SU-DHL-6 (cell line): ENCODE results near the gene IGFL4.

Experiments
- H2AFZ ChIP-seq: fragments of 200-600 bp; sonication (generic); 2 replicates; pipeline ENCODE4 v1.6.1; 2014; ENCODE audit warnings: low read depth, mild to moderate bottlenecking, moderate library complexity, mixed read lengths, antibody characterized with exemption, low read length; ENCODE audit not compliant: severe bottlenecking
- H3F3A ChIP-seq: fragments of 200-600 bp; shearing (Covaris generic); 2 replicates; pipeline ENCODE4 v1.6.0; 2016; ENCODE audit warnings: antibody characterized with exemption, mild to moderate bottlenecking; ENCODE audit not compliant: insufficient read depth
- H3K27ac ChIP-seq: fragments of 200-600 bp; sonication (generic); 2 replicates; pipeline ENCODE4 v1.5.1; 2016; ENCODE audit warnings: low read depth, mild to moderate bottlenecking, low read length, moderate library complexity, mixed read lengths
- H3K27me3 ChIP-seq: fragments of 200-600 bp; sonication (generic), shearing (Covaris generic); 2 replicates; pipeline ENCODE4 v1.6.0; 2014; ENCODE audit warnings: mild to moderate bottlenecking, low read length
- H3K36me3 ChIP-seq: fragments of 200-600 bp; sonication (generic); 2 replicates; pipeline ENCODE4 v1.6.1; 2014; ENCODE audit warnings: mild to moderate bottlenecking, low read length, mixed read lengths
- H3K4me2 ChIP-seq: fragments of 300-600, 200-600 bp; shearing (Covaris generic), sonication (generic); 2 replicates; pipeline ENCODE4 v1.6.0; 2014; ENCODE audit warnings: low read length, low read depth, mild to moderate bottlenecking; ENCODE audit not compliant: poor library complexity, severe bottlenecking
- H3K4me3 ChIP-seq: fragments of 200-600 bp; sonication (generic); 2 replicates; pipeline ENCODE4 v1.5.1; 2014; ENCODE audit warnings: antibody characterized with exemption, low read length, mild to moderate bottlenecking, mixed read lengths; ENCODE audit not compliant: insufficient read depth, poor library complexity, severe bottlenecking
- H3K79me2 ChIP-seq: fragments of 200-600 bp; sonication (generic); 2 replicates; pipeline ENCODE4 v1.6.1; 2014; ENCODE audit warnings: mild to moderate bottlenecking, low read length, moderate library complexity; ENCODE audit not compliant: insufficient read depth
- H3K9ac ChIP-seq: fragments of 200-600 bp; sonication (generic); 2 replicates; pipeline ENCODE4 v1.7.0; 2014; ENCODE audit warnings: mild to moderate bottlenecking, low read length
- H3K9me2 ChIP-seq: fragments of 200-600 bp; sonication (generic); replicated peaks from 2 replicates; pipeline ENCODE4 v1.6.1; 2014; ENCODE audit warnings: low read length; ENCODE audit not compliant: insufficient read depth
- H3K9me3 ChIP-seq: fragments of 200-600 bp; sonication (generic); 2 replicates; pipeline ENCODE4 v1.6.1; 2014; ENCODE audit warnings: low read length, mixed read lengths; ENCODE audit not compliant: insufficient read depth
- H4K20me1 ChIP-seq: fragments of 200-600 bp; sonication (generic); 2 replicates; pipeline ENCODE4 v1.6.1; 2014; ENCODE audit warnings: low read depth, mild to moderate bottlenecking, antibody characterized with exemption, low read length, moderate library complexity, mixed read lengths
- CTCF ChIP-seq: fragments of 200-600 bp; sonication (generic); IDR thresholded peaks from one replicate; pipeline ENCODE4 v1.5.1; 2017; ENCODE audit warnings: antibody characterized with exemption, mild to moderate bottlenecking, low read length, moderate library complexity; ENCODE audit not compliant: insufficient read depth, poor library complexity, severe bottlenecking
- EZH2phosphoT487 ChIP-seq: fragments of 200-600 bp; sonication (generic), shearing (Covaris generic); conservative IDR thresholded peaks from 2 replicates; pipeline ENCODE4 v1.6.1; 2018; ENCODE audit warnings: mild to moderate bottlenecking, antibody characterized with exemption, low read length, moderate library complexity, mixed read lengths

The IGFL4 gene

DNA sequence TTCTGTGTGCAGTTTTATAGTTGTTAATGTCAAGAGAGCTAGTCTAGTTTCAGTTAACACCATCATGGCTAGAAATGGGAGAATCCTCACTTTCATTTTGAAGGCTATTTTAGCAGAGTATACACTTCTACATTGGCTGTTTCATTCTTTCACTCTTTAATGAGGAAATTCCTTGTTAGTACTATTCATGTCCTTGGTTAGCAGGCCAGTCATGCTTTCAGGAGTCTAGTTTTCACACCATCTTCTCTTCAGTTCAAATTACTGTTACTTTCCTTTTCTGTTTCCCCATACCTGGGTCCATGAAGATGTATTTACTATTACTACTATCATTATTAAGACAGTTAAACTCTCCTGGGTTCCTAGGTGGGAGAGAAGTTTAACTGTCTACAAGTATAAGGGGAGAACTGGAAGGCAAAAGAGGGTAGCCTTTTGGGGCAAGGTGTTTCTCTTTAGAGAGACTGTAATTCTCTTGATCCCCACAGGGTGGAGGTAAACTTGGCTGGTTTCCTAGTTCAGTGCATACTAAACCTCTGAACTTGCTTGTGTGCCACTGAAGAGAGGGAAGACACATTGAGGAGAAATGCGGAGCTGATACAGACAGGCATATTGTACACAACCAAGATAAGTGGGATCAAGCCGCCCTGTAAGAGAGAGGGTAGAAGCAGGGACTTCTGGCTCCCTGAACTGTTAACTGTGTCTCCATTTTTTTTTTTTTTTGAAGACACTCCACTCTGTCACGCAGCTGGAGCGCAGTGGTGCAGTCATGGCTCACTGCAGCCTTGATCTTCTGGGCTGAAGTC is 41.3 kb upstream of the IGFL4 start:
- H3K36me3 ChIP-seq: no peaks in the 10 kb centered on the region
- no peak overlapping the region for H3K9ac ChIP-seq
- no peak overlapping the region for H3K4me2 ChIP-seq
- H2AFZ ChIP-seq: no peak overlapping the region
- no peak overlapping the region for H3K4me3 ChIP-seq
- no peaks in the 10 kb centered on the region for H3F3A ChIP-seq
- H3K9me2 ChIP-seq: no peaks in the 10 kb centered on the region
- no peaks in the 10 kb centered on the region for H3K9me3 ChIP-seq
- H3K27ac ChIP-seq: no peak overlapping the region
- no peaks in the 10 kb centered on the region for H3K27me3 ChIP-seq
- no peaks in the 10 kb centered on the region for H4K20me1 ChIP-seq
- peak; percentile 48 for TF ChIP-seq CTCF
- TF ChIP-seq EZH2phosphoT487: no peak
- H3K79me2 ChIP-seq: no peaks in the 10 kb centered on the region

DNA sequence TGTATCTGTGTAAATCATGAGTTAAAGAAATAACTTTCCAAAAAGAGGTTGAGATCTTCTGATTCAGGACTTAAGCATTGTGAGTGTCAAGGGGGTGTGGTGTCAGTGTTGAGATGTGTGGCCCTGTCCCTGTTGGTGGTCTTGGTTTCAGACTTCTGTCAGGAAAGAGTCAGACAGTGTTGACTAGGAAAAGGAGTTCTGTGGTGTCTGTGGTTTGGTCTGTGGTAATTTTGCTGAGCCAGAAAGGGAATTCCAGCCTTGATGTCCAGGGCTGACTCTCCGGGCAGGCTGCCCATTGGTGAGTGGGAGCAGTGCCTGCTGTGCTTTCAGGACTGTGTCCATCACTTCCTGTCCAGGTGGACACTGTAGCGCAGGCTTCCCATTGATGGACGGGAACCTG is 39.8 kb upstream of the IGFL4 start:
- Histone ChIP-seq H4K20me1 (no peaks in the 10 kb centered on the region), H3K27ac (no peak overlapping the region), H3K4me2 (no peak overlapping the region), H3F3A (no peaks in the 10 kb centered on the region), H2AFZ (no peak overlapping the region), H3K9me2 (no peaks in the 10 kb centered on the region), H3K9ac (no peak overlapping the region), H3K36me3 (no peaks in the 10 kb centered on the region), H3K9me3 (no peaks in the 10 kb centered on the region), H3K4me3 (no peak overlapping the region), H3K79me2 (no peaks in the 10 kb centered on the region), H3K27me3 (no peaks in the 10 kb centered on the region)
- TF ChIP-seq CTCF: no peak
- TF ChIP-seq EZH2phosphoT487: no peak

GRCh38 chr19:46079576-46079975 is 38.8 kb upstream of the IGFL4 start:
- no peaks in the 10 kb centered on the region for H3K79me2 ChIP-seq
- H3K9me3 ChIP-seq: no peaks in the 10 kb centered on the region

More at GRCh38 chr19:46079576-46079975, 38.8 kb upstream of the IGFL4 start:
- no peak overlapping the region for H3K9ac ChIP-seq
- no peak for TF ChIP-seq EZH2phosphoT487
- no peak for TF ChIP-seq CTCF
- no peaks in the 10 kb centered on the region for H4K20me1 ChIP-seq
- H3K4me3 ChIP-seq: no peak overlapping the region
- H3F3A ChIP-seq: no peaks in the 10 kb centered on the region
- no peaks in the 10 kb centered on the region for H3K9me2 ChIP-seq
- no peaks in the 10 kb centered on the region for H3K27me3 ChIP-seq
- no peak overlapping the region for H3K27ac ChIP-seq
- H3K4me2 ChIP-seq: no peak overlapping the region
- H3K36me3 ChIP-seq: no peaks in the 10 kb centered on the region
- H2AFZ ChIP-seq: no peak overlapping the region
